Duodenal mucosa (tissue), 2 donors: Measurements from ENCODE around the gene KRT85.

Experiments
- H3K27ac ChIP-seq: one replicate; pipeline ENCODE4 v1.7.0; 2013; ENCODE audit warnings: low read depth, low read length
- H3K27me3 ChIP-seq, 2 donors: one replicate each; pipeline ENCODE4 v1.7.0; 2013; ENCODE audit warnings: low read length in 2 of 2, control low read depth in 1 of 2; ENCODE audit not compliant: insufficient read depth in 2 of 2, control insufficient read depth in 1 of 2
- H3K36me3 ChIP-seq, 2 donors: one replicate each; pipeline ENCODE4 v1.7.0; 2013; ENCODE audit warnings: low read length in 2 of 2, control low read depth in 1 of 2; ENCODE audit not compliant: insufficient read depth in 2 of 2, control insufficient read depth in 1 of 2
- H3K4me1 ChIP-seq, 2 donors: one replicate each; pipeline ENCODE4 v1.7.0; 2013; ENCODE audit warnings: low read length in 2 of 2, control low read depth in 1 of 2; ENCODE audit not compliant: insufficient read depth in 2 of 2, control insufficient read depth in 1 of 2
- H3K4me3 ChIP-seq, 2 donors: one replicate each; pipeline ENCODE4 v1.7.0; 2013; ENCODE audit warnings: low read length in 2 of 2, low read depth in 1 of 2
- H3K9ac ChIP-seq, 2 donors: one replicate each; pipeline ENCODE4 v1.7.0; 2013; ENCODE audit warnings: low read length in 2 of 2, low read depth in 1 of 2
- H3K9me3 ChIP-seq, 2 donors: one replicate each; pipeline ENCODE4 v1.7.0; 2013; ENCODE audit warnings: low read length in 2 of 2, control low read depth in 1 of 2; ENCODE audit not compliant: control insufficient read depth in 1 of 2

KRT85 gene

DNA sequence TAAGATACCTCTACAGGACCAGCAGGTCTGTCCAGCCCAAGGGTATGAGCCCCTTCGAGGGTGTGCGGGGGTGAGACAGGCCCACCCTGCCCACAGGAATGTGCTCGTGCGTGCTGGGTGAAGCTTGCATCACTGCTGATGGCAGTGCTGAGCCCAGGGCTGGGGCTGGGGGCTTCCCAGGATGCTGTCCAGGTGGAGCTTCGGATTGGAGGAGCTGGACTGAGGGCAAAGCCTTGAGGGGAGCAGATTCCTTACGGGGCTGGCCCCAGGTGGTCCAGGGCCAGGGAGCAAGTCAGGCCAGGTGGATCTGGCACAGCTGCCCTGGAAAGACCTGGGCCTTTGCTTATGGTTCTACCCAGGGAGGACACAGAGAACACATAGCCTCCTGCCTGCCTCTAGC, 2.5 kb upstream of the KRT85 start:
- Histone ChIP-seq H3K9ac (no peak overlapping the region), H3K36me3 (no peaks in the 10 kb centered on the region), H3K4me1 (peaks cover 0 to 6% of the 10 kb centered on the region in 2 donors), H3K27ac (no peak overlapping the region), H3K27me3 (peaks cover 0 to 4% of the 10 kb centered on the region in 2 donors), H3K9me3 (no peaks in the 10 kb centered on the region), H3K4me3 (no peak overlapping the region)

DNA sequence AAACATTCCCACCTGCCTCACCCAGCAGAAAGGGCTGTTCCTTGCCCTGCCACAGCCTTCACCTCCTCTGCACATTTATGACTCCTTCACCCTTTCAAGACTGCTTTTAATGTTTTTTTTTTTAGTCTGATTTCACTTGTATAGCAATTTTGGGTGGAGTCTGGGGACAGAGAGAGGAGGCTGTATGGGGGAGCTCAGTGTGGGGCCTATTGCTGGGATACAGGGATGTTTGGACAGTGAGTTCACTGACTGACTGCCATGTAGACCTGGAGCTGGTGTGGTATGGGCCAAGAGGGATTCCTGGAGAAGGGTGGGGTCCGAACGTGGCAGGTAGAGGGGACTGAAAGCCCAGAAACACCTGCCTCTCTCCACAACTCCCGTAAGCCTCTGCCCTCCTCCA, 1.9 kb upstream of the KRT85 start:
- no peak overlapping the region for H3K4me3 ChIP-seq
- no peaks in the 10 kb centered on the region for H3K36me3 ChIP-seq
- peaks cover 0 to 6% of the 10 kb centered on the region in 2 donors for H3K4me1 ChIP-seq
- H3K9ac ChIP-seq = no peak overlapping the region
- no peaks in the 10 kb centered on the region for H3K9me3 ChIP-seq
- H3K27me3 ChIP-seq = peaks cover 0 to 4% of the 10 kb centered on the region in 2 donors
- no peak overlapping the region for H3K27ac ChIP-seq

DNA sequence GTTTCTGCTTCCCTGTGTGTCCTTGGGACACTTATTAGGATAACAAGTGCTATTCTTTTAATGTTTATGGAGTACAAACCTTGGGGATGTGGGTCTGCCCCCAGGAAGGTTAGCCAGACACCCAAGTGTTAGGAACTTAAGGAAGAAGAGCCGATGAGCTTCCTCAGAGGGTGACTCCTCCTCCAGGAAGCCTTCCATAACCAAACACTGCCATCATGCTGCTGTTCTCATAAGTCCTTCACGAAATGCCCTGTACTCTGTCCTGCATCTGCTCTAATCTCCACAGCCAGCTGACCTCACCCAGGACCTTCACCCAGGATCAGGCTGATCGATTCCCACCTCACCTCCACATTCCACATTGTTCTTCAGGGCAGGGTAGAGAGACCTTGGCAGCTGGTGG, 1.2 kb upstream of the KRT85 start:
- H3K36me3 ChIP-seq = no peaks in the 10 kb centered on the region
- peaks cover 0 to 6% of the 10 kb centered on the region in 2 donors for H3K4me1 ChIP-seq

DNA sequence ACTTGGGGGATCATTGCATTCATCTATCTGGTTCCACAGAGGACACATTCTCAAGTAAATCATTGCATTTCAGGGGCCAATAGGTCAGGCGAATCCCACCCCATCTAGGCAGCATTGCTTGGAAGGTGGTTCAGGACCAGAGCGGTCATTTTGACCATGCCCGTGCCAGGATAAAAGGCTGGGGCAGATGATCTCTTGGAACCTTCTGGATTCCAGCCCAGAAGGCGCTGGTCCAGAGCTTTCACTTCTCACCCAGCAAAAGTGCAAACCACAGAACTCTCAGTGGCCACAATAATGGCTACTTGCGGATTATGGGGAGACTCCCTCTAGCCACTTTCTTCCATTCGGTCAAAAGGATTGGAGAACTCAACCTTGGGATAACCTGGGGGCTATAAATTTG, 595 bp upstream of the KRT85 start:
- no peak overlapping the region for H3K9ac ChIP-seq
- no peak overlapping the region for H3K27ac ChIP-seq
- H3K9me3 ChIP-seq = no peaks in the 10 kb centered on the region
- no peak overlapping the region for H3K4me3 ChIP-seq
- peaks cover 0 to 6% of the 10 kb centered on the region in 2 donors for H3K4me1 ChIP-seq
- H3K27me3 ChIP-seq = peaks cover 0 to 4% of the 10 kb centered on the region in 2 donors
- H3K36me3 ChIP-seq = no peaks in the 10 kb centered on the region

More for the DNA sequence above, 1.2 kb upstream of the KRT85 start:
- Histone ChIP-seq H3K4me3 (no peak overlapping the region), H3K27ac (no peak overlapping the region), H3K27me3 (peaks cover 0 to 4% of the 10 kb centered on the region in 2 donors), H3K9me3 (no peaks in the 10 kb centered on the region), H3K9ac (no peak overlapping the region)

DNA sequence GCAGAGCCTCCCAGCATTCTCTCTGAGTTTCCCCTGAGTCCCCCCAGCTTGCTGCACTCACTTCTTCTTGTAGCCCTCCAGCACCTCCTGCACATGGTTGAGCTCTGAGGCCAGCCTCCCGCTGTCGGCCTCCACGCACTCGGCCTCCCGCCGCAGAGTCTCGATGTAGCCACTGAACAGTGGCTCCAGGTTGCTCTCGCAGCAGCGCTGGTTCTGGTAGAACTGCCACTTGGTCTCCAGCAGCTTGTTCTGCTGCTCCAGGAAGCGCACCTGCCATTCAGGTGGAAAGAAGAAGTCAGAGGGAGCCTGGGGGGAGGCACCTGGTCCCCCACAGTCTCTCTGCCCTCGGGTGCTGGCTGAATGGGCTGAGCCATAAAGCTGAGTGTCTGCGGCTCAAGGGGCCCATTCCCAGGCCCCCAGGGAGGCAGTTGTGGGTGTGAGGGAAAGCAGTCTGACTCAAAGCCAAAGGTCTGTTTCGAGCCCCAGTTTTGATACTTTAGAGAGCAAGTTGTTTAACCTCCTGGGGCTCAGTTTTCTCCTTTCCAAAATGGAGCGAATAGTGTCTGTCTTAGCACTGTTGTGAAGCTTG, 2.3 kb downstream of the KRT85 start:
- Histone ChIP-seq H3K27ac (no peak overlapping the region), H3K36me3 (no peaks in the 10 kb centered on the region), H3K4me1 (no peaks in the 10 kb centered on the region), H3K9ac (no peak overlapping the region), H3K4me3 (no peak overlapping the region), H3K27me3 (peaks cover 0 to 4% of the 10 kb centered on the region in 2 donors), H3K9me3 (no peaks in the 10 kb centered on the region)

DNA sequence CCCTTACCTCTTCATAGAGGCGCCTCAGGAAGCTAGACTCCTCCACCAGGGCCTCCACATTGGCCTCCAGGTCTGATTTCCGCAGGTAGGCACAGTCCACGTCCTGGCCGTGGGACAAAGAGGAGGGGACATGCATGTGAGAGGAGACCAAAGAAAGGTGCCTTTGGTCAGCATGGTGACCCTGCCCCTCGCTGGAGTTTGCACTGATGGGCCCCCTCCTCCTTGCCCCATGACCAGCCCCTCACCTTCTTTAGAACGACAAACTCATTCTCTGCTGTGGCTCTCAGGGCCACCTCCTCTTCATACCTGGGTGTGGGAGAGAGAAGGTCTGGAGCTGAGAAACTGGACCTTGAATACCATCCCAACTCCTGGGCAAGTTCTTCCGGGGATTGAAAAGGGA, 3.2 kb downstream of the KRT85 start:
- no peaks in the 10 kb centered on the region for H3K36me3 ChIP-seq
- no peak overlapping the region for H3K4me3 ChIP-seq
- H3K9ac ChIP-seq = no peak overlapping the region
- H3K9me3 ChIP-seq = no peaks in the 10 kb centered on the region
- H3K4me1 ChIP-seq = no peaks in the 10 kb centered on the region
- H3K27ac ChIP-seq = no peak overlapping the region
- H3K27me3 ChIP-seq = peaks cover 0 to 4% of the 10 kb centered on the region in 2 donors

DNA sequence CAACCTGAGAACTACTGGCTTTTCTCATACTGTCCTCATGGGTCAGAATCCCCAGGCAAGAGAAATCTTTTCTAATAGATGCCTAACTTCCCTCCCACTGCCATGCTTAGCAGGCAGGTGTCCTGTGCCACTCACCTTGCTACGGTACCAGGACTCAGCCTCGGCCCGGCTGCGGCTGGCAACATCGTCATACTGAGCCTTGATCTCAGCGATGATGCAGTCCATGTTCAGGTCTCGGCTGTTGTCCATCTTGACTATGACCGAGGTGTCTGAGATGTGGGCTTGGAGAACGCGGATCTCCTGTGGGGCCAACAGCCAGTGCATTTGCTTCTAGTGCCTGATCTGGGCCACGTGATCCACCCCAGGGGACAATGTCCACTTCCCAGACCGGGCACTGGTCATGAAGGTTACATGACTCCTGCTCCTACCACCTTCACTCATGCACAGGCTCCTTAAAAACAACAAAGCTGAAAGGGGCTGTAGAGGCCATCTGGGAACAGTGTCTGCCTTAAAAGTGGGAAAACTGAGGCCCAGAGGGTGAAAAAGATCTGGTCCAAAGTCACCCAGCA, 4.1 kb downstream of the KRT85 start:
- Histone ChIP-seq H3K9me3 (no peaks in the 10 kb centered on the region), H3K36me3 (no peaks in the 10 kb centered on the region), H3K27ac (no peak overlapping the region), H3K4me3 (no peak overlapping the region), H3K4me1 (no peaks in the 10 kb centered on the region), H3K27me3 (peaks cover 0 to 4% of the 10 kb centered on the region in 2 donors), H3K9ac (no peak overlapping the region)

DNA sequence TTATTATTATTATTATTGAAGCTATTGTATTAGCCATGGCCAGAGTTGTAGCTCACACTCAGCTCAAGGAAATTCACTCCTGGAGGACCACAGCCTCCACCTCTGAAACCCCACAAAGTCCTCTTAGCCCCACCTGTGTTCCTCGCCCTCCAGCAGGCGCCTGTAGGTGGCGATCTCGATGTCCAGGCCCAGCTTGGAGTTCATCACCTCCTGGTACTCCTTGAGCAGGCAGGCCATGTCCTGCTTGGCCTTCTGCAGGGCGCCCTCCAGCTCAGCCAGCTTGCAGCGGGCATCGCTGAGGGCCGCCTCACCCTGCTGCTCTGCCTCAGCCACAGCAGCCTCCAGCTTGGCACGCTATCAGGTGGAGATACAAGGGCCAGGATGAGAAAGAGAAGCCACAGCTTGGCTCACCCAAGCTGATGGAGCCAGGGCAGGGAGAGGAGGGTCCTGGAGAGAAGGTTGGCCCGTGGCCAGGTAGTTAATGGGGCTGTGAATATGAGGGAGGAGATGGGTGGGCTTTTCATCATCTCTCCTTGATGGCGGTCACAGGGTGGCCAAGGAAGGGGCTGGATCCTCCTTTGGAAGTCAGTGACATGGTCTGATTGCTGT, 5.1 kb downstream of the KRT85 start:
- Histone ChIP-seq H3K4me1 (no peaks in the 10 kb centered on the region), H3K4me3 (no peak overlapping the region), H3K9ac (no peak overlapping the region), H3K27me3 (peaks cover 0 to 4% of the 10 kb centered on the region in 2 donors), H3K9me3 (no peaks in the 10 kb centered on the region), H3K27ac (no peak overlapping the region), H3K36me3 (no peaks in the 10 kb centered on the region)

DNA sequence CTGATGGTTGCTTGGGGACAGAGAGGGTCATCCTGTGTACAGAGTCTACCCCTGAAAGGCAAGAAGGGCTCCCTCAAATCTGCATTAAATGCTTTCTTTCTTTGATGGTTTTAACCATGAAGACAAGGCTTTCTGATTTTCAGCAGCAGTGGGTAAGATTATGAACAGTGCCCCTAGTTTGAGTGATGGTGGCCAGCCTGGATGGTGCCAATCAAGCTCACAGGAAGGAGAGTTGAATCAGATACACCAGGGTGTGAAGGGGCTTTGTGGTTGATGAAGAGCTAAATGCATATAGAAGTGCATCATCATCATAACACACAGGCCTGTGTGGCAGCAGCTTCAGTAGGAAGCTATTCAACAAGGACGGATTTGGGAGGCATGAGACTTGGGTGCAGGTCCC, 5.7 kb downstream of the KRT85 start:
- Histone ChIP-seq H3K9ac (no peak overlapping the region), H3K36me3 (no peaks in the 10 kb centered on the region), H3K4me3 (no peak overlapping the region), H3K27me3 (peaks cover 0 to 3% of the 10 kb centered on the region in 2 donors), H3K9me3 (no peaks in the 10 kb centered on the region), H3K4me1 (no peaks in the 10 kb centered on the region), H3K27ac (no peak overlapping the region)

DNA sequence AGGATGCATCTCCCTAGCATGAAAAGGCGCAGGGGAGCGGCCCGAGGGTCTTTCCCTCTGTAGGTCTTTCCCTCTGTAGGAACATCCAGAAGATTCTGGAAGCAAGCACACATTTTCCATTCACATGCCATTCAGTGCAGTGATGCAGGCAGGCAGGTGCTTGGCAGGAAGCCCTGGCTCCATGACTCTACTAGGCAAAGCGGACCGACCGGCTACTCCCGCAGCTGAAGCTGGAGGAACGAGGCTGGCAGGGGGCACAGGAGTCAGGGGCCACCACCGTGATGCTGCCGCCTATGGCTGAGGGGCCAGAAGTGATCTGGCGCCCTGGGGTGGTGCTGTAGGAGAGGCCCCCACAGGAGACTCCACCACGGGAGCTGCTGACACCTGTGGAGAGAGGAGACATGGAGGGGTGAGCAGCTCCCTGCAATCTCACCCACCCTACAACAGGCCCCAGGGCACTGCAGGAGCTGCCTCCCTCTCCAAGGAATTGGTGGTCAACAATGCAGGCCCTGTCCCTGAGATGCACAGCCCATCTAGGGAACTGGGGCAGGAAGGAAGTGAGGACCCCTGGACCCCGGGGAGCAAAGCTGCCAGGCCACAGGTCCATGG, 6.5 kb downstream of the KRT85 start:
- Histone ChIP-seq H3K9ac (no peak overlapping the region), H3K9me3 (no peaks in the 10 kb centered on the region), H3K4me1 (no peaks in the 10 kb centered on the region), H3K4me3 (no peak overlapping the region), H3K36me3 (no peaks in the 10 kb centered on the region), H3K27ac (no peak overlapping the region), H3K27me3 (no peaks in the 10 kb centered on the region)
